ENCODE results near the gene DUSP10.

DNA sequence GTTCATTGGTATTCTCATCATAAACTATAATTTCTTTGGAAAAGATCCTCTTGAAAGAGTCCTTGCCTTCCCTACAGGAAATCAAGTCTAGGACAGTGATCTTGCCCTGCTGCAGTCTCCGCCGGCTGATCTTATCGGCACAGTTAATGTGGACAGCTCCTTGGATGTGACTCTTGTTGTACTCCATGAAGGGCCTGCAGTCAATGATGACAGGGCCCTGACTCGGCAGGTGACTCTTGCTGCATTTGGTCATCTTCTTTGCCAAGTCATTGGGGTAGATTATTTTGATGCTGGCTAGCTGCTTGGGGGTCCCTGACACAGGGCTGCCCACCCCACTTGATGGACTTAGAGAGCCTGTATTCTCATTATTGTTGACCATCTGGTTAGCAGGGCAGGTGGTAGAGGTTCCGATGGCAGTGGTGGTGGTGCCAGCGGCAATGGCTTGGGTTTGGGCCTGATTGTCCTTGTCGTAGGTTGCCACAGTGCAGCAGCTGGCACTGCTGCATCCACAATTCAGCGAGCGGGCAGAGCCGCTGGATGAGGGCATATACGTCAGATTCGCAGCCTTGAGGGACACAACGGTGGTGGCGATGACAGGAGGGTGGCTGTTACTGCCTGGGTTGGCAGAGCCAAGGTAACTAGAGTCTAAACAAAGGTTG is 2.7 kb downstream of the DUSP10 start:
- TF ChIP-seq, protein P1, sequence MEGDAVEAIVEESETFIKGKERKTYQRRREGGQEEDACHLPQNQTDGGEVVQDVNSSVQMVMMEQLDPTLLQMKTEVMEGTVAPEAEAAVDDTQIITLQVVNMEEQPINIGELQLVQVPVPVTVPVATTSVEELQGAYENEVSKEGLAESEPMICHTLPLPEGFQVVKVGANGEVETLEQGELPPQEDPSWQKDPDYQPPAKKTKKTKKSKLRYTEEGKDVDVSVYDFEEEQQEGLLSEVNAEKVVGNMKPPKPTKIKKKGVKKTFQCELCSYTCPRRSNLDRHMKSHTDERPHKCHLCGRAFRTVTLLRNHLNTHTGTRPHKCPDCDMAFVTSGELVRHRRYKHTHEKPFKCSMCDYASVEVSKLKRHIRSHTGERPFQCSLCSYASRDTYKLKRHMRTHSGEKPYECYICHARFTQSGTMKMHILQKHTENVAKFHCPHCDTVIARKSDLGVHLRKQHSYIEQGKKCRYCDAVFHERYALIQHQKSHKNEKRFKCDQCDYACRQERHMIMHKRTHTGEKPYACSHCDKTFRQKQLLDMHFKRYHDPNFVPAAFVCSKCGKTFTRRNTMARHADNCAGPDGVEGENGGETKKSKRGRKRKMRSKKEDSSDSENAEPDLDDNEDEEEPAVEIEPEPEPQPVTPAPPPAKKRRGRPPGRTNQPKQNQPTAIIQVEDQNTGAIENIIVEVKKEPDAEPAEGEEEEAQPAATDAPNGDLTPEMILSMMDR (conservative IDR thresholded peaks at IDR 0.05 in 1 of 2, IDR thresholded peaks at IDR 0.05 in 1 of 2; ENCODE audit: low read depth in 1 of 2, low read length in 2 of 2), result no peak
- TF ChIP-seq EZH2 (IDR thresholded peaks at IDR 0.05; ENCODE audit: low read length, missing control alignments), result no peak
